Measurements from ENCODE around the gene FAM221A.

FAM221A gene, protein sequence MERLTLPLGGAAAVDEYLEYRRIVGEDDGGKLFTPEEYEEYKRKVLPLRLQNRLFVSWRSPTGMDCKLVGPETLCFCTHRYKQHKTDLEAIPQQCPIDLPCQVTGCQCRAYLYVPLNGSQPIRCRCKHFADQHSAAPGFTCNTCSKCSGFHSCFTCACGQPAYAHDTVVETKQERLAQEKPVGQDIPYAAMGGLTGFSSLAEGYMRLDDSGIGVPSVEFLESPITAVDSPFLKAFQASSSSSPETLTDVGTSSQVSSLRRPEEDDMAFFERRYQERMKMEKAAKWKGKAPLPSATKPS

DNA sequence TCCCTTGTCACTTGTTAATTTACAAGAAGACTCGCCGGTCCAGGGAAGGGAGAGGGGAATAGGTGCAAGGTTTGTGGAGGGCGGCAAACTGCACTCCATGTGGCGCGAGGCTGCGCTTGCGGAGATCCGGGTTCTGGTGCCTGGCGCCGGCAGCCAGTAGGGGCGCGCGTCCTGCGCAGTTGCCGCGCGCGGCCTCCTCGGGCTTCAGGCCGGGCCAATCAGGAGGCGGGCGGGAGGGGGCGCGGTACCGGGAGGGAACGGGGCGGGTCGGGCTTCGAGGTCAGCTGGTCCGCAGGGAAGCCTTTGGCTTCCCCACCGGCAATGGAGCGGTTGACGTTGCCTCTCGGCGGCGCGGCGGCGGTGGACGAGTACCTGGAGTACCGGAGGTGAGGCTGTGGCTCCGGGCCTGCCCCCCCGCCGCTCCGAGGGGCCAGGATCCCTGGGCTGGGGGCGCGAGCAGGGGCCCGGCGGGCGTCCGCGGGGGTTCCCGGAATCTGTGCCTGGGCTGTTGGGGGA lies at the start of gene FAM221A:
Gene FAM221A, plus strand, starts transcription at position 302 of the 516 bp plus-strand sequence. Its CDS starts 20 bp downstream, at position 322.
- H3K27me3 ChIP-seq (ENCODE audit: insufficient read depth, low read length), result no peaks in the 10 kb centered on the region
- peaks cover 8% of the 10 kb centered on the region for H3K36me3 ChIP-seq (ENCODE audit: insufficient read depth, low read length)
- H2AFZ ChIP-seq (ENCODE audit: low read depth, low read length), result peak within 1 kb of the TSS; percentile 96
- H3K9me3 ChIP-seq (ENCODE audit: low read length), result peaks cover 2% of the 10 kb centered on the region
- H3K4me3 ChIP-seq (ENCODE audit: low read length), result peak within 1 kb of the TSS; percentile 74
- H3K4me1 ChIP-seq (ENCODE audit: insufficient read depth, low read length), result peaks cover 2% of the 10 kb centered on the region

DNA sequence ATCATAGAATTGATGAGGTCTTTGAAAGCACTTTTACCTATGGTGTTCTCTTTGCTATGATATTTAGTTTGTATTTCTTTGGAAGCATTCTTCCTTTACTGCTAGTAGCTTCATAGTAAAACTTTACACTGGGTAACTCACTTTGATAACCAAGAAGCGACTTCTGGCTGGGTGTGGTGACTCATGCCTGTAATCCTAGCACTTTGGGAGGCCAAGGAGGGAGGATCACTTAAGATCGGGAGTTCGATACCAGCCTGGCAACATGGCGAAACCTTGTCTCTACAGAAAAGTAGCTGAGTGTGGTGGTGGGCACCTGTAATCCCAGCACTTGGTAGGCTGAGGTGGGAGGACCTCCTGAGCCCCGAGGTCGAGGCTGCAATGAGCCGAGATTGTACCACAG lies 46.6 kb upstream of the FAM221A start:
- H3K27me3 ChIP-seq (ENCODE audit: insufficient read depth, low read length), result no peaks in the 10 kb centered on the region
- no peaks in the 10 kb centered on the region for H3K4me1 ChIP-seq (ENCODE audit: insufficient read depth, low read length)
- no peak overlapping the region for H3K4me3 ChIP-seq (ENCODE audit: low read length)
- no peaks in the 10 kb centered on the region for H3K9me3 ChIP-seq (ENCODE audit: low read length)
- H3K36me3 ChIP-seq (ENCODE audit: insufficient read depth, low read length), result peaks cover 4% of the 10 kb centered on the region
- no peak overlapping the region for H2AFZ ChIP-seq (ENCODE audit: low read depth, low read length)

GRCh38 chr7:23645822-23646221 lies 34.2 kb upstream of the FAM221A start:
- no peaks in the 10 kb centered on the region for H3K9me3 ChIP-seq (ENCODE audit: low read length)
- no peaks in the 10 kb centered on the region for H3K36me3 ChIP-seq (ENCODE audit: insufficient read depth, low read length)
- H3K27me3 ChIP-seq (ENCODE audit: insufficient read depth, low read length), result no peaks in the 10 kb centered on the region
- H3K4me1 ChIP-seq (ENCODE audit: insufficient read depth, low read length), result no peaks in the 10 kb centered on the region
- H3K4me3 ChIP-seq (ENCODE audit: low read length), result no peak overlapping the region
- H2AFZ ChIP-seq (ENCODE audit: low read depth, low read length), result no peak overlapping the region

DNA sequence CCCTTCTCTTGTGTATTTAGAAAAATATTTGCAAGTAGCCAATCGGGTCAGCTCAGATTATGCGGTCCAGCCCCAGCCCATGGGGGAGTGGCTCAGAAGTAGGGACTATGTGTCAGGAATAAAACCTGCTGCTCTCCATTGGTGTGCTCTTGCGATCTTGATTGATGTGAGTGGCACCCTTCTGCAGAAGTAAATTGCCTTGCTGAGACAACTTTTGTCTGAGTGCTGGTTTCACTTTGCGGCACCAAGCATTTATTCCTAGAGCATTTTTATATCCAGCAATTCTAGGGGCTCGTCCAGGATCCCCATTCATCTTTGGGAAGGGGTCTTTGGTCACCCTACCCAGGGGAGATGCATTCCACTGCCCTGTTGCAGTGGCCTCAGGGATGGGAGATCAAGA lies 26.1 kb upstream of the FAM221A start:
- Histone ChIP-seq H3K4me1 (ENCODE audit: insufficient read depth, low read length) (no peaks in the 10 kb centered on the region), H3K9me3 (ENCODE audit: low read length) (peaks cover 4% of the 10 kb centered on the region), H3K4me3 (ENCODE audit: low read length) (no peak overlapping the region), H3K36me3 (ENCODE audit: insufficient read depth, low read length) (no peaks in the 10 kb centered on the region), H3K27me3 (ENCODE audit: insufficient read depth, low read length) (no peaks in the 10 kb centered on the region), H2AFZ (ENCODE audit: low read depth, low read length) (no peak overlapping the region)

GRCh38 chr7:23654508-23654907 lies 25.5 kb upstream of the FAM221A start:
- no peaks in the 10 kb centered on the region for H3K27me3 ChIP-seq (ENCODE audit: insufficient read depth, low read length)
- H3K9me3 ChIP-seq (ENCODE audit: low read length), result peaks cover 4% of the 10 kb centered on the region
- no peak overlapping the region for H3K4me3 ChIP-seq (ENCODE audit: low read length)
- H2AFZ ChIP-seq (ENCODE audit: low read depth, low read length), result no peak overlapping the region
- no peaks in the 10 kb centered on the region for H3K4me1 ChIP-seq (ENCODE audit: insufficient read depth, low read length)
- no peaks in the 10 kb centered on the region for H3K36me3 ChIP-seq (ENCODE audit: insufficient read depth, low read length)

DNA sequence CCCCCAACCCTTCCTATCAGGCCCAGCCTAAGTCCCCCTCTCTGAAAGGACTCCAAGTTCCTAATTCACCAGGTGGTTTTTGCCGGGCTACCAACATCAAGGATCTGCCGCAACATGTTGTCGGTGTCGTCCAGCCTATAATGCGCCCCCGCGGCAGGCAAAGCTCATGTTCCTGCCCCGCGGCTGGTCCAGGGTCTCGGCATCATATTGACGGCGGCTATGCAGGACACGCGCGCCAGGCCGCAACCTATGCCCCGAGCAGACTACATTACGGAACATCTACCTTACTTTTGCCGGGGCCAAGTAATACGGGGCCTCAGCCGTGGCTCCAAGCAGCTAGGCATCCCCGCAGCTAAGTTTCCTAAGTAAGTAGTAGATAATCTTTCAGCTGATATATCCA lies 24.6 kb upstream of the FAM221A start:
- H3K36me3 ChIP-seq (ENCODE audit: insufficient read depth, low read length), result no peaks in the 10 kb centered on the region
- no peaks in the 10 kb centered on the region for H3K4me1 ChIP-seq (ENCODE audit: insufficient read depth, low read length)
- H3K9me3 ChIP-seq (ENCODE audit: low read length), result peaks cover 4% of the 10 kb centered on the region
- H3K27me3 ChIP-seq (ENCODE audit: insufficient read depth, low read length), result no peaks in the 10 kb centered on the region
- H2AFZ ChIP-seq (ENCODE audit: low read depth, low read length), result no peak overlapping the region
- H3K4me3 ChIP-seq (ENCODE audit: low read length), result no peak overlapping the region

- Histone ChIP-seq H3K36me3 (ENCODE audit: insufficient read depth, low read length) (no peaks in the 10 kb centered on the region), H3K4me3 (ENCODE audit: low read length) (no peak overlapping the region), H3K27me3 (ENCODE audit: insufficient read depth, low read length) (no peaks in the 10 kb centered on the region), H3K4me1 (ENCODE audit: insufficient read depth, low read length) (no peaks in the 10 kb centered on the region), H2AFZ (ENCODE audit: low read depth, low read length) (no peak overlapping the region), H3K9me3 (ENCODE audit: low read length) (peaks cover under 1% of the 10 kb centered on the region)
Measured at GRCh38 chr7:23658831-23659427, 21.1 kb upstream of the FAM221A start.

GRCh38 chr7:23661385-23661784 lies 18.6 kb upstream of the FAM221A start:
- H3K27me3 ChIP-seq (ENCODE audit: insufficient read depth, low read length), result no peaks in the 10 kb centered on the region
- H3K4me1 ChIP-seq (ENCODE audit: insufficient read depth, low read length), result no peaks in the 10 kb centered on the region
- H3K9me3 ChIP-seq (ENCODE audit: low read length), result no peaks in the 10 kb centered on the region
- no peak overlapping the region for H2AFZ ChIP-seq (ENCODE audit: low read depth, low read length)
- no peak overlapping the region for H3K4me3 ChIP-seq (ENCODE audit: low read length)
- no peaks in the 10 kb centered on the region for H3K36me3 ChIP-seq (ENCODE audit: insufficient read depth, low read length)

GRCh38 chr7:23662124-23662983 lies 17.6 kb upstream of the FAM221A start:
- Histone ChIP-seq H3K27me3 (ENCODE audit: insufficient read depth, low read length) (no peaks in the 10 kb centered on the region), H2AFZ (ENCODE audit: low read depth, low read length) (no peak overlapping the region), H3K36me3 (ENCODE audit: insufficient read depth, low read length) (no peaks in the 10 kb centered on the region), H3K4me1 (ENCODE audit: insufficient read depth, low read length) (no peaks in the 10 kb centered on the region), H3K9me3 (ENCODE audit: low read length) (no peaks in the 10 kb centered on the region), H3K4me3 (ENCODE audit: low read length) (no peak overlapping the region)

DNA sequence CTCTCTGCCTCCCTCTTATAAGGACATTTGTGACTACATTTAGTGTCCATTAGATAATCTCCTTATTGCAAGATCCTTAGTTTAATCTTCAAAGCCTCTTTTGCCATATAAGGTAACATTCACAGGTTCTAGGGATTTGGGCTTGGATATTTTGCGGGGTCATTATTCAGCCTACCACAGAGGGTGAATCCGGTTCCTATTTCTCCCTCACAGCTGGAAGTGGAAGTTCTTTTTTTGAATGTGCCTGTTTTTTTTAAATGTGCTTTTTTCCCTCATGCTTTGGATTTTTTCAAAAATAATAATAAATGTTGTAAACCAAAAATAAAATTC lies 17.1 kb upstream of the FAM221A start:
- no peaks in the 10 kb centered on the region for H3K27me3 ChIP-seq (ENCODE audit: insufficient read depth, low read length)
- H3K9me3 ChIP-seq (ENCODE audit: low read length), result no peaks in the 10 kb centered on the region
- no peak overlapping the region for H2AFZ ChIP-seq (ENCODE audit: low read depth, low read length)
- H3K4me1 ChIP-seq (ENCODE audit: insufficient read depth, low read length), result no peaks in the 10 kb centered on the region
- H3K4me3 ChIP-seq (ENCODE audit: low read length), result no peak overlapping the region
- no peaks in the 10 kb centered on the region for H3K36me3 ChIP-seq (ENCODE audit: insufficient read depth, low read length)

- Histone ChIP-seq H3K27me3 (ENCODE audit: insufficient read depth, low read length) (no peaks in the 10 kb centered on the region), H3K4me3 (ENCODE audit: low read length) (no peak overlapping the region), H3K36me3 (ENCODE audit: insufficient read depth, low read length) (no peaks in the 10 kb centered on the region), H3K4me1 (ENCODE audit: insufficient read depth, low read length) (no peaks in the 10 kb centered on the region), H2AFZ (ENCODE audit: low read depth, low read length) (no peak overlapping the region), H3K9me3 (ENCODE audit: low read length) (no peaks in the 10 kb centered on the region)
Measured at GRCh38 chr7:23664122-23664521, 15.9 kb upstream of the FAM221A start.

- Histone ChIP-seq H3K4me3 (ENCODE audit: low read length) (no peak overlapping the region), H3K36me3 (ENCODE audit: insufficient read depth, low read length) (no peaks in the 10 kb centered on the region)
Measured at GRCh38 chr7:23672033-23672432, 8.0 kb upstream of the FAM221A start.

More at GRCh38 chr7:23672033-23672432, 8.0 kb upstream of the FAM221A start:
- H3K4me1 ChIP-seq (ENCODE audit: insufficient read depth, low read length), result no peaks in the 10 kb centered on the region
- H3K27me3 ChIP-seq (ENCODE audit: insufficient read depth, low read length), result no peaks in the 10 kb centered on the region
- no peaks in the 10 kb centered on the region for H3K9me3 ChIP-seq (ENCODE audit: low read length)
- H2AFZ ChIP-seq (ENCODE audit: low read depth, low read length), result no peak overlapping the region
